DND-41 (cell line): ENCODE measurements around the gene CNTNAP5.

Source experiments
- CTCF ChIP-seq: IDR thresholded peaks from 2 replicates; pipeline ENCODE4 v1.5.1; 2012; ENCODE audit warnings: borderline replicate concordance, low read length, moderate library complexity, mild to moderate bottlenecking; ENCODE audit not compliant: poor library complexity, severe bottlenecking; ENCODE audit errors: extremely low read depth
- EZH2 ChIP-seq: IDR thresholded peaks from 3 replicates; pipeline ENCODE4 v1.6.1; 2012; ENCODE audit warnings: borderline replicate concordance, low read depth, mild to moderate bottlenecking, moderate library complexity, low read length, inconsistent platforms; ENCODE audit not compliant: severe bottlenecking

- no peak for TF ChIP-seq CTCF
- TF ChIP-seq EZH2: no peak
These were observed 28.7 kb downstream of the CNTNAP5 start for GRCh38 chr2:124053796-124054195.
